Stimulated activated CD4-positive, alpha-beta T cell treated with anti-CD3 and anti-CD28 coated beads, Interleukin-12 subunit alpha, Interleukin-12 subunit beta, amount 100 ng/mL, for 24 hours (primary cell): Measurements from ENCODE around the gene CYTH4.
"Not testable (repeated sequence)": the region's sequence is repeated elsewhere in the genome, so short reads cannot be mapped to it uniquely, and the experiment has no call there.

Experiments used
- DNase-seq, 2 experiments: peaks; one replicate each; pipeline ENCODE4 v3.0.0-alpha.2; 2020; ENCODE audit warnings: low read depth in 2 of 2

Gene CYTH4

GRCh38 chr22:37249986-37250385 is 32.3 kb upstream of the CYTH4 start:
- DNase-seq, result no peak

GRCh38 chr22:37251836-37252235 is 30.5 kb upstream of the CYTH4 start:
- not testable (repeated sequence) for DNase-seq

- no peak for DNase-seq
Measured at GRCh38 chr22:37253126-37253660, 29.1 kb upstream of the CYTH4 start.

- DNase-seq, result no peak
Measured at GRCh38 chr22:37254209-37254866, 28.0 kb upstream of the CYTH4 start.

GRCh38 chr22:37254867-37255233 is 27.5 kb upstream of the CYTH4 start:
- DNase-seq, result no peak

- no peak for DNase-seq
Measured at GRCh38 chr22:37255558-37256006, 26.7 kb upstream of the CYTH4 start.

GRCh38 chr22:37256075-37256726 is 26.1 kb upstream of the CYTH4 start:
- DNase-seq, result no peak

GRCh38 chr22:37258005-37258752 is 24.1 kb upstream of the CYTH4 start:
- no peak for DNase-seq

- DNase-seq, result no peak
Measured at GRCh38 chr22:37258753-37259401, 23.4 kb upstream of the CYTH4 start.

- no peak for DNase-seq
Measured at GRCh38 chr22:37259540-37260029, 22.7 kb upstream of the CYTH4 start.

- DNase-seq, result no peak
Measured at GRCh38 chr22:37260155-37260795, 22.0 kb upstream of the CYTH4 start.

- peak in 1 of 2 experiments; percentile 51 for DNase-seq
Measured at GRCh38 chr22:37260901-37261336, 21.4 kb upstream of the CYTH4 start.

- no peak for DNase-seq
Measured at GRCh38 chr22:37262346-37262745, 20.0 kb upstream of the CYTH4 start.

- DNase-seq, result no peak
Measured at GRCh38 chr22:37263966-37264887, 18.1 kb upstream of the CYTH4 start.

- DNase-seq, result no peak
Measured at GRCh38 chr22:37266581-37267134, 15.7 kb upstream of the CYTH4 start.

GRCh38 chr22:37267135-37267587 is 15.1 kb upstream of the CYTH4 start:
- peak; percentile 41 to 57 for DNase-seq

GRCh38 chr22:37267661-37268413 is 14.5 kb upstream of the CYTH4 start:
- DNase-seq, result no peak

GRCh38 chr22:37269936-37270678 is 12.2 kb upstream of the CYTH4 start:
- no peak for DNase-seq
